H9 (cell line): Measurements from ENCODE around the gene IBA57. TPM values are rescaled to one million over a fixed set of nuclear protein-coding genes. Genes with fewer than 3 reads are reported as not detected.

Source experiments
- DNase-seq: peaks from one replicate; pipeline ENCODE4 v3.0.0-alpha.2; 2017
- H2AFZ ChIP-seq: one replicate; pipeline ENCODE4 v1.6.1; 2013; ENCODE audit warnings: mild to moderate bottlenecking, low read length, control low read depth, moderate library complexity
- H2AK5ac ChIP-seq: 2 replicates; pipeline ENCODE4 v1.6.1; 2013; ENCODE audit warnings: low read length, control low read depth, mixed read lengths; ENCODE audit not compliant: insufficient read length
- H2BK120ac ChIP-seq: one replicate; pipeline ENCODE4 v1.6.1; 2013; ENCODE audit warnings: low read depth, mild to moderate bottlenecking, low read length, control low read depth, inconsistent platforms; ENCODE audit not compliant: poor library complexity, severe bottlenecking
- H2BK12ac ChIP-seq: 2 replicates; pipeline ENCODE4 v1.6.1; 2013; ENCODE audit warnings: low read length, control low read depth, mixed read lengths, low read depth; ENCODE audit not compliant: insufficient read length
- H2BK15ac ChIP-seq: 2 replicates; pipeline ENCODE4 v1.6.1; 2013; ENCODE audit warnings: low read depth, low read length, control low read depth
- H2BK20ac ChIP-seq: one replicate; pipeline ENCODE4 v1.6.1; 2013; ENCODE audit warnings: low read depth, mild to moderate bottlenecking, low read length, control low read depth, inconsistent platforms; ENCODE audit not compliant: poor library complexity, severe bottlenecking
- H2BK5ac ChIP-seq: 2 replicates; pipeline ENCODE4 v1.6.1; 2013; ENCODE audit warnings: low read length, control low read depth, mixed read lengths; ENCODE audit not compliant: insufficient read length
- H3K14ac ChIP-seq: 2 replicates; pipeline ENCODE4 v1.6.1; 2013; ENCODE audit warnings: low read length, control low read depth; ENCODE audit not compliant: insufficient read depth
- H3K18ac ChIP-seq: 2 replicates; pipeline ENCODE4 v1.6.1; 2013; ENCODE audit warnings: low read depth, mild to moderate bottlenecking, mixed read lengths, low read length, control low read depth; ENCODE audit not compliant: insufficient read length
- H3K23ac ChIP-seq: 2 replicates; pipeline ENCODE4 v1.6.1; 2013; ENCODE audit warnings: low read length, control low read depth, mixed read lengths, low read depth; ENCODE audit not compliant: insufficient read length
- H3K23me2 ChIP-seq: 2 replicates; pipeline ENCODE4 v1.6.1; 2013; ENCODE audit warnings: low read depth, mild to moderate bottlenecking, mixed read lengths, low read length, control low read depth; ENCODE audit not compliant: insufficient read length, poor library complexity, severe bottlenecking
- H3K27ac ChIP-seq: 2 replicates; pipeline ENCODE4 v1.5.1; 2013; ENCODE audit warnings: low read length, control low read depth, mixed read lengths, low read depth; ENCODE audit not compliant: insufficient read length
- H3K27me3 ChIP-seq: 2 replicates; pipeline ENCODE4 v1.6.1; 2013; ENCODE audit warnings: low read length, control low read depth, inconsistent platforms; ENCODE audit not compliant: insufficient read depth
- H3K4ac ChIP-seq: 2 replicates; pipeline ENCODE4 v1.6.1; 2013; ENCODE audit warnings: low read depth, mild to moderate bottlenecking, control low read depth, inconsistent platforms, low read length, moderate library complexity
- H3K4me1 ChIP-seq: 2 replicates; pipeline ENCODE4 v1.6.1; 2013; ENCODE audit warnings: low read length, control low read depth, inconsistent platforms; ENCODE audit not compliant: insufficient read depth
- H3K4me2 ChIP-seq: 2 replicates; pipeline ENCODE4 v1.6.1; 2013; ENCODE audit warnings: low read length, control low read depth, mixed read lengths; ENCODE audit not compliant: insufficient read length, insufficient read depth
- H3K56ac ChIP-seq: 2 replicates; pipeline ENCODE4 v1.6.1; 2013; ENCODE audit warnings: low read depth, mild to moderate bottlenecking, mixed read lengths, low read length, control low read depth; ENCODE audit not compliant: insufficient read length
- H3K79me1 ChIP-seq: 2 replicates; pipeline ENCODE4 v1.6.1; 2013; ENCODE audit warnings: low read depth, mild to moderate bottlenecking, moderate library complexity, low read length, control low read depth, inconsistent platforms; ENCODE audit not compliant: insufficient read depth, poor library complexity, severe bottlenecking
- H3K79me2 ChIP-seq: 2 replicates; pipeline ENCODE4 v1.6.1; 2013; ENCODE audit warnings: low read length, control low read depth, inconsistent platforms; ENCODE audit not compliant: insufficient read depth
- H3K9ac ChIP-seq: 2 replicates; pipeline ENCODE4 v1.6.1; 2013; ENCODE audit warnings: low read length, control low read depth, mixed read lengths; ENCODE audit not compliant: insufficient read length; ENCODE audit errors: extremely low read depth
- H3K9me3 ChIP-seq: one replicate; pipeline ENCODE4 v1.6.1; 2013; ENCODE audit warnings: low read depth, low read length, inconsistent platforms; ENCODE audit not compliant: control insufficient read depth
- H3T11ph ChIP-seq: one replicate; pipeline ENCODE4 v1.6.1; 2013; ENCODE audit warnings: mild to moderate bottlenecking, low read length, control low read depth, inconsistent platforms
- H4K20me1 ChIP-seq: one replicate; pipeline ENCODE4 v1.6.1; 2013; ENCODE audit not compliant: control insufficient read depth, insufficient read length, insufficient read depth
- H4K5ac ChIP-seq: 2 replicates; pipeline ENCODE4 v1.6.1; 2013; ENCODE audit warnings: low read depth, mild to moderate bottlenecking, mixed read lengths, low read length, control low read depth; ENCODE audit not compliant: insufficient read length
- H4K8ac ChIP-seq: replicated peaks from 2 replicates; pipeline ENCODE4 v1.6.1; 2013; ENCODE audit warnings: low read length, control low read depth, mixed read lengths, low read depth; ENCODE audit not compliant: insufficient read length
- H4K91ac ChIP-seq: 2 replicates; pipeline ENCODE4 v1.6.1; 2013; ENCODE audit warnings: low read depth, mild to moderate bottlenecking, moderate library complexity, mixed read lengths, low read length, control low read depth; ENCODE audit not compliant: insufficient read length
- H3K27ac Mint-ChIP-seq, 3 experiments: 2 replicates in 2 of 3; 3 replicates in 1 of 3; pipeline ENCODE4 v1.8.0; 2020 to 2021; ENCODE audit warnings: mixed read lengths in 3 of 3, mild to moderate bottlenecking in 1 of 3, moderate library complexity in 1 of 3
- H3K27me3 Mint-ChIP-seq: 2 replicates; pipeline ENCODE4 v1.8.0; 2021; ENCODE audit warnings: low read depth, mild to moderate bottlenecking, moderate library complexity, mixed read lengths
- H3K36me3 Mint-ChIP-seq, 3 experiments: 2 replicates in 2 of 3; 3 replicates in 1 of 3; pipeline ENCODE4 v1.8.0; 2020 to 2021; ENCODE audit warnings: low read depth in 3 of 3, mixed read lengths in 3 of 3; ENCODE audit not compliant: insufficient read depth in 1 of 3
- H3K4me1 Mint-ChIP-seq, 2 experiments: 2 replicates each; pipeline ENCODE4 v1.8.0; 2020; ENCODE audit warnings: mixed read lengths in 2 of 2
- H3K4me3 Mint-ChIP-seq, 2 experiments: 2 replicates in 1 of 2; 3 replicates in 1 of 2; pipeline ENCODE4 v1.8.0; 2020 to 2021; ENCODE audit warnings: mild to moderate bottlenecking in 2 of 2, mixed read lengths in 2 of 2, moderate library complexity in 1 of 2
- H3K9me3 Mint-ChIP-seq, 2 experiments: 2 replicates in 1 of 2; 3 replicates in 1 of 2; pipeline ENCODE4 v1.8.0; 2020; ENCODE audit warnings: mild to moderate bottlenecking in 2 of 2, mixed read lengths in 2 of 2, moderate library complexity in 1 of 2
- WGBS: extraction: QIAGEN DNeasy Blood & Tissue Kit; methylation state at CpG from one replicate; pipeline ENCODE4 v1.1.7; 2013; ENCODE audit warnings: missing lambda C conversion rate, low lambda C conversion rate, mixed read lengths; ENCODE audit not compliant: insufficient read length; ENCODE audit errors: extremely low coverage; 5-methylcytosine and 5-hydroxymethylcytosine counted together
- total RNA-seq: library from RNA; stranded (reverse); gene quantifications from 2 replicates; pipeline ENCODE4 v1.2.1, GENCODE V29; 2021
- TF ChIP-seq, protein P1 (sequence below): fragments of 200-600 bp; sonication (generic); conservative IDR thresholded peaks from 3 replicates; pipeline ENCODE4 v1.8.0; 2021; ENCODE audit warnings: antibody characterized with exemption, mild to moderate bottlenecking

The IBA57 gene
- total RNA-seq, 1 experiment from 2014 or later = 12.6 TPM

DNA sequence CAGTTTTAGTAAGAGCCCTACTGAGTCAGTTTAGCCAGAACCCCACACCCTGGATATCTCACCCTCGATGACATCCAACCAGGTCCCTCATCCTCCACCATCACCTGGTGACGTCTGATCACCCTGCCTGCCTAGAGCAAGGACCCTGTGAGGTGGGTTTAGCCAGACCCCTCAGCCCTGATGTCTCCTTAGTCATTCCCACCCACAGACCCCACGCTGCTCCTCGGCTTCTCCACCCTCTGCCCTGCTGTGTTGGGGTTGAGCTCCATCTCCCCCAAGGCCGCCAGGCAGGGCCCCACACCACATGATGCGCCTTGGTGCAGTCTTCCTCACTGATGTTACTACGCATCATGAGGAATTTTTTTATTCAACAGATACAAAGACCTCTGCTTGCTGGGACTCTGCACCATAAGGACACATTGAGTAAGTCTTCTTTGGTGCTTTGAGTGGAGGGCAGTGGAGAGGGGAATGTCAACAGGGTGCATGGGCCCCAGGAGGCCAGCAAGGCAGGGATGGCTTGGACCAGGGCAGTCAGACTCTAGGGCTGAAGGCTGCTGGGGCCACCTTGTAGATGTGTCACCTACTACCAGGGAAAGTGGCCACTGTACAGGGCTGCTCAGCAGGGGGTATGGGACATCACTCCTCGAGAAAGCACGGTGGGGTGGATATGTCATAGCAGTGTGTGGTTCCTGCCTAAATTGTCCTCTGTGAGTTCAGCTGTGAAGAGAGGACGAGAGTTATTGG is 1.7 kb upstream of the IBA57 start:
- H3K27me3 Mint-ChIP-seq = peaks cover 11% of the 10 kb centered on the region
- TF ChIP-seq, protein P1, sequence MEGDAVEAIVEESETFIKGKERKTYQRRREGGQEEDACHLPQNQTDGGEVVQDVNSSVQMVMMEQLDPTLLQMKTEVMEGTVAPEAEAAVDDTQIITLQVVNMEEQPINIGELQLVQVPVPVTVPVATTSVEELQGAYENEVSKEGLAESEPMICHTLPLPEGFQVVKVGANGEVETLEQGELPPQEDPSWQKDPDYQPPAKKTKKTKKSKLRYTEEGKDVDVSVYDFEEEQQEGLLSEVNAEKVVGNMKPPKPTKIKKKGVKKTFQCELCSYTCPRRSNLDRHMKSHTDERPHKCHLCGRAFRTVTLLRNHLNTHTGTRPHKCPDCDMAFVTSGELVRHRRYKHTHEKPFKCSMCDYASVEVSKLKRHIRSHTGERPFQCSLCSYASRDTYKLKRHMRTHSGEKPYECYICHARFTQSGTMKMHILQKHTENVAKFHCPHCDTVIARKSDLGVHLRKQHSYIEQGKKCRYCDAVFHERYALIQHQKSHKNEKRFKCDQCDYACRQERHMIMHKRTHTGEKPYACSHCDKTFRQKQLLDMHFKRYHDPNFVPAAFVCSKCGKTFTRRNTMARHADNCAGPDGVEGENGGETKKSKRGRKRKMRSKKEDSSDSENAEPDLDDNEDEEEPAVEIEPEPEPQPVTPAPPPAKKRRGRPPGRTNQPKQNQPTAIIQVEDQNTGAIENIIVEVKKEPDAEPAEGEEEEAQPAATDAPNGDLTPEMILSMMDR = no peak
- Histone ChIP-seq H3K4ac (no peak overlapping the region), H2BK5ac (no peak overlapping the region), H3K9me3 (no peaks in the 10 kb centered on the region), H3K23me2 (peaks cover 2% of the 10 kb centered on the region), H2BK20ac (no peak overlapping the region), H4K8ac (no peak overlapping the region), H3K79me2 (no peaks in the 10 kb centered on the region), H3K27me3 (no peaks in the 10 kb centered on the region), H3K4me2 (no peak overlapping the region), H3K56ac (no peak overlapping the region), H4K91ac (no peak overlapping the region), H3K18ac (no peak overlapping the region), H2BK15ac (no peak overlapping the region), H2AFZ (no peak overlapping the region), H2BK12ac (no peak overlapping the region), H3T11ph (no peak overlapping the region), H2AK5ac (no peak overlapping the region), H3K27ac (no peak overlapping the region), H3K79me1 (no peaks in the 10 kb centered on the region), H3K23ac (no peak overlapping the region), H3K9ac (no peak overlapping the region), H3K14ac (no peak overlapping the region), H4K5ac (no peak overlapping the region), H2BK120ac (no peak overlapping the region), H3K4me1 (no peaks in the 10 kb centered on the region; the same call in 1 of the 2 replicates), H4K20me1 (no peaks in the 10 kb centered on the region)
- DNase-seq = no peak
- peaks cover 0 to 2% of the 10 kb centered on the region in 2 experiments; a peak in 1 of 5 replicates for H3K9me3 Mint-ChIP-seq
- WGBS = no CpG with 5 or more reads among the region's 10 CpGs
- peak overlapping the region in 1 of 2 experiments; percentile 72; a peak in 2 of 5 replicates for H3K4me3 Mint-ChIP-seq
- peaks cover 15 to 30% of the 10 kb centered on the region in 2 experiments for H3K4me1 Mint-ChIP-seq
- H3K27ac Mint-ChIP-seq = no peak overlapping the region
- H3K36me3 Mint-ChIP-seq = peaks cover 0 to 3% (median 2%) of the 10 kb centered on the region in 3 experiments; a peak in 2 of 7 replicates
